ENCODE data around the gene SLCO1B1.
"Not testable (repeated sequence)": the region's sequence is repeated elsewhere in the genome, so short reads cannot be mapped to it uniquely, and the experiment has no call there.

The SLCO1B1 gene, protein sequence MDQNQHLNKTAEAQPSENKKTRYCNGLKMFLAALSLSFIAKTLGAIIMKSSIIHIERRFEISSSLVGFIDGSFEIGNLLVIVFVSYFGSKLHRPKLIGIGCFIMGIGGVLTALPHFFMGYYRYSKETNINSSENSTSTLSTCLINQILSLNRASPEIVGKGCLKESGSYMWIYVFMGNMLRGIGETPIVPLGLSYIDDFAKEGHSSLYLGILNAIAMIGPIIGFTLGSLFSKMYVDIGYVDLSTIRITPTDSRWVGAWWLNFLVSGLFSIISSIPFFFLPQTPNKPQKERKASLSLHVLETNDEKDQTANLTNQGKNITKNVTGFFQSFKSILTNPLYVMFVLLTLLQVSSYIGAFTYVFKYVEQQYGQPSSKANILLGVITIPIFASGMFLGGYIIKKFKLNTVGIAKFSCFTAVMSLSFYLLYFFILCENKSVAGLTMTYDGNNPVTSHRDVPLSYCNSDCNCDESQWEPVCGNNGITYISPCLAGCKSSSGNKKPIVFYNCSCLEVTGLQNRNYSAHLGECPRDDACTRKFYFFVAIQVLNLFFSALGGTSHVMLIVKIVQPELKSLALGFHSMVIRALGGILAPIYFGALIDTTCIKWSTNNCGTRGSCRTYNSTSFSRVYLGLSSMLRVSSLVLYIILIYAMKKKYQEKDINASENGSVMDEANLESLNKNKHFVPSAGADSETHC

DNA sequence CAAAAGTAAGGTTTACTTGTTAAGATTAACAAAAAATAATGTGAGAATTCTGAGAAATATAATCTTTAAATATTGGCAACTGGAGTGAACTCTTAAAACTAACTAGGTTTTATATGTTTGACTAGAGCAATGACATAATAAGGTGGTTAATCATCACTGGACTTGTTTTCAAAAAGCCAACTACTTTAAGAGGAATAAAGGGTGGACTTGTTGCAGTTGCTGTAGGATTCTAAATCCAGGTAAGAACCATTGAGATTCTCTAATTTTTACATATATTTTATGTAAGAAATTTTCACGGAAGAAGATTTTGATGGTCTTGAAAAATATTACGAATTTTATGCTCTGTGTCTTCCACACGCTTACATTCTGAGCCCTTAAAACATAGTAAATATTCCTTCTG lies at the start of gene SLCO1B1:
Gene SLCO1B1, plus strand, starts transcription at position 197 of the 400 bp plus-strand sequence. CDS start 10,381 bp downstream, outside the sequence.
- no peak for DNase-seq (ENCODE audit: low spot score)

DNA sequence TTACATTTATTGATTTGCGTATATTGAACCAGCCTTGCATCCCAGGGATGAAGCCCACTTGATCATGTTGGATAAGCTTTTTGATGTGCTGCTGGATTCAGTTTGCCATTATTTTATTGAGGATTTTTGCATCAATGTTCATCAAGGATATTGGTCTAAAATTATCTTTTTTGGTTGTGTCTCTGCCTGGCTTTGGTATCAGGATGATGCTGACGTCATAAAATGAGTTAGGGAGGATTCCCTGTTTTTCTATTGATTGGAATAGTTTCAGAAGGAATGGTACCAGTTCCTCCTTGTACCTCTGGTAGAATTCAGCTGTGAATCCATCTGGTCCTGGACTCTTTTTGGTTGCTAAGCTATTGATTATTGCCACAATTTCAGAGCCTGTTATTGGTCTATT lies 46.2 kb upstream of the SLCO1B1 start:
- DNase-seq (ENCODE audit: low spot score) = not testable (repeated sequence)

DNA sequence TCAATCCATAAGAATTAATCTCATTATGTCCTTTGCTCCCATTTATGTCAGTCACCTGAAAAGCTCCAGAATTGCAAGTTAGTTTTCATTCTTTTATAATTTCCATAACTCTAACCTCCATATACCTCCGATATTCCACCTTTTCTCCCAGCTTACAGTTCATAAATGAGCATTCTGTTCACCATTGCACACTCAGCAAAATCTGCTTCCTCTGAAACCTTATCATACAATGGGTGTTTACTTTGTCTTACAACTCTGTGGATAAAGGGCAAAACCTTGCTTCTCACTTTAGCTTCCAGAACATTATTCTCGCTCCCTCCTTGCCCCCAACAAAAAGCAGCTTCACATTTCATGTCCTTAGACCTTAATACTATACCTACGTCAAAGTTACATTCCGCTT lies 19.3 kb upstream of the SLCO1B1 start:
- DNase-seq (ENCODE audit: low spot score) = no peak

DNA sequence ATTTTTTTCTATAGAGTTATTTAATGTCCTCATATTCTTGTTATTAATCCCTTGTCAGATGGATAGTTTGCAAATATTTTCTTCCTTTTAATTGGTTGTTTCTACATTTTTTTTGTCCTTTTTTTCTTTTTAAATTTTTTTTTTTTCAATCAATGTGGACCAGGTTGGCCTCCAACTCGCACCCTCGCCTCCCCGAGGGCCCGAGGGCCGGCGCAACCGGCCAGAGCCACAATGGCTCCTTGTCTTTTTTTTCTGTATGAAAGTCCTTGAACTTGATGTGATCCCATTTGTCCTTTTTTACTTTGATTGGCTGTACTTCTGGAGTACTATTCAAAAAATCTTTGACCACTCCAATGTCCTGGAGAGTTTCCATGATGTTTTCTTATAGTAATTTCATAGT lies 17.7 kb upstream of the SLCO1B1 start:
- no peak for DNase-seq (ENCODE audit: low spot score)

DNA sequence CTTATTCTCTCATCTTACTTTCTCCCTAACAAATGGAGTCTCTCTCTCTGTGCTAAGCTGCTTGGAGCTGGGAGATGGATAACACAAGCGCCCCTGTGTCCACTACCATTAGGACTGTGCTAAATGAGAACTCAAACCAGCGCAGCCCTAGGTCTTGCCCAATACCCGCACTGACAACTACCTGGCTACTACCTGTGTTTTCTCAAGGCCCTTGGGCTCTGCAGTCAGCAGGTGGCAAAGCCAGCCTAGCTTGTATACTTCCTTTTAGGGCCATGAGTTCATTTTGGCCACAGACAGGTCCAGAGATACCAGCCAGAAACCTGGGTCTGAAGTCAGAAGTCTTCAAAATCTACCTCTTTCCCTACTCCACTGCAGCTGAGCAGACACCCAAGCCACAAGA lies 13.0 kb upstream of the SLCO1B1 start:
- DNase-seq (ENCODE audit: low spot score) = no peak

DNA sequence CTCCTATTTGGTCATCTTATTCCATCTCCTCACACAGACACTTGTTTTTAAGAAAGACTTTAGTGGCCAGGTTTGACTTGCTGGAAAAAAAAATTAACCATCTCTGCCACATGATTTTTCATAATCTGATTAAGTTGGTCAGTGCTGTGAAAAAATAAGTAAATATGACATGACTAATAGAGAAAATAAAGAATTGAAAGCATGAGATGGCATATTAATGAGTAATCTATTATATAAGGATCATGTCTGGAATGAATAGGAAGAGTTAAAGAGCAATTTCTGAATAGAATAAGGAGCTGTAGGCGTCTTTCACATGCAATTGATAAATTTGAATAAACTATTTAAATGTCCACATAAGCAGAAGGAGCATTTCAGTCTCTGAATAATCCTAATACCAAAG lies 12.2 kb upstream of the SLCO1B1 start:
- no peak for DNase-seq (ENCODE audit: low spot score)

DNA sequence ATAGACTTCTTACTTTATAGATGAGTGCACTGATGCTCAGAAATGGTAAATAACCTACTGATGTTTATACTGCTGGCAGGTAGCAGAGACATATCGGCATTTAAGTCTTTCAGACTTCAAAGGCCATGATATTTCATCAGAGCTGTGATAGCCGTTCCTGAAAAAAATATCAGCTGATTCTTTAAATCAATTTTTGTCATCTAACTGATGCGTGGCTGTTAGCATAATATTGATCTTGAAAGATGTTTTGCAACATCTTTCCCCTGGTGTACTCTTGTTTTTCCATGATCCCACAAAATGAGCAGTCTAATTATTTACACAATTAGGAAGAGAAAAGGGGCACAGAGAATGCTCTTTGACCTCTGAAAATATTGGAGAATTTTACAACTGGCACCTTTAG lies 1.6 kb upstream of the SLCO1B1 start:
- no peak for DNase-seq (ENCODE audit: low spot score)

DNA sequence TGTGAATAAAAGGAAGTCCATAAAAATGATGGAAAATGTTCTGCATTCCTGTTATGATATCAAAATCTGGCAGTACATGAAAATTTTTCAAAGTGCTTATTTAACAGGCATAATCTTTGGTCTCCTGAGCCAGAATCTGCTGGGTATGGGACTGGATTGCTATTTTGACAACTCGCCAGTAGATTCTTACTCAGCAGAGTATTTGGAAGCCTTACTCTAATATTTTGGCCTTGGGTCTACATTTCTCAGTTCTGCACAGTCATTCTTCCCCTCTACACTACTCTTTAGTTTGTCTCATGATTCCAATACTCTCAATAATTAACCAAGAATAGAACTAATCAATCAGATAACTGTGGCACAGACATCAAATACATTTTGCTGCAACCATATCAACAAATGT lies 1.1 kb upstream of the SLCO1B1 start:
- DNase-seq (ENCODE audit: low spot score) = no peak

DNA sequence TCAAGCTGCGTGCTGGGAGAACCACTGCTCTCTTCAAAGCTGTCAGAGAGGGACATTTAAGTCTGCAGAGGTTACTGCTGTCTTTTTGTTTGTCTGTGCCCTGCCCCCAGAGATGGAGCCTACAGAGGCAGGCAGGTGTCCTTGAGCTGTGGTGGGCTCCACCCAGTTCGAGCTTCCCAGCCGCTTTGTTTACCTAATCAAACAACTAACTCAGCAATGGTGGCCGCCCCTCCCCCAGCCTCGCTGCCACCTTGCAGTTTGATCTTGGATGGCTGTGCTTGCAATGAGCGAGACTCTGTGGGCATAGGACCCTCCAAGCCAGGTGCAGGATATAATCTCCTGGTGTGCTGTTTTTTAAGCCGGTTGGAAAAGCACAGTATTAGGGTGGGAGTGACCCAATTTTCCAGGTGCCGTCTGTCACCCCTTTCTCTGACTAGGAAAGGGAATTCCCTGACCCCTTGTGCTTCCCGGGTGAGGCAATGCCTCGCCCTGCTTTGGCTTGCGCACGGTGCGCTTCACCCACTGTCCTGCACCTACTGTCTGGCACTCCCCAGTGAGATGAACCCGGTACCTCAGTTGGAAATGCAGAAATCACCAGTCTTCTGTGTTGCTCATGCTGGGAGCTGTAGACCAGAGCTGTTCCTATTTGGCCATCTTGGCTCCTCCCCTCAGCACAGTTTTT lies 6.5 kb downstream of the SLCO1B1 start:
- not testable (repeated sequence) for DNase-seq (ENCODE audit: low spot score)

DNA sequence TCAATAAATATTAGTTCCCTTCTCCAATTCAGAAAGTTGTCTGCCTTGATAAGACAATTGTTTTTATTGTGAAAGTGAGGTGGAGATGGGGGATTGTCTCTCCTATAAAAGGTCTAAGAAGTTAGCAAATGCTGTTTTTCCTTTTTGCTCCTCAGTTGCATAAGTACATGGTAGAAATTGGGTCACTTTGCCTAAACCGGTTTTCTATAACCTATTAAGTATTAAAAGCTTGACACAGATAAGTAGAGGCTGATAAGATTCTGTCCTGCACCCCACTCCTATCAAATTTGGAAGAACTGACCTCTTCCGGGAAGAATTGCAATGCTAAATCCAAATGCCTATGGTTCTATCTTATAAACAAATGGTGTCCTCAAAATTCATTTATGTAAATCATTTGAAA lies 7.0 kb downstream of the SLCO1B1 start:
- no peak for DNase-seq (ENCODE audit: low spot score)

DNA sequence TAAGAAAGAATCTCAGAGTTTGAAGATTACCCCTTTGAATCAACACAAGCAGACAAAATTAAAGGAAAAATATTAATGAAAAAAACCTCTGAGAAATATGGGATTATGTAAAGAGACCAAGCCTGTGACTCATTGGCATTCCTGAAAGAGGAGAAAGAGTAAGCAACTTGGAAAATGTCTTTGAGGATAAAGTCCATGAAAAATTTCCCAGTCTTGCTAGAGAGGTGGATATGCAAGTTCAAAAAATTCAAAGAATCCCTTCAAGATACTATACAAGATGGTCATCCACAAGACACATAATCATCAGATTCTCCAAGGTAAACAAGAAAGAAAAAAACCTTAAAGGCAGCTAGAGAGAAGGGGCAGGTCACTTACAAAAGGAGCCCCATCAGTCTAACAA lies 13.3 kb downstream of the SLCO1B1 start:
- DNase-seq (ENCODE audit: low spot score) = no peak

DNA sequence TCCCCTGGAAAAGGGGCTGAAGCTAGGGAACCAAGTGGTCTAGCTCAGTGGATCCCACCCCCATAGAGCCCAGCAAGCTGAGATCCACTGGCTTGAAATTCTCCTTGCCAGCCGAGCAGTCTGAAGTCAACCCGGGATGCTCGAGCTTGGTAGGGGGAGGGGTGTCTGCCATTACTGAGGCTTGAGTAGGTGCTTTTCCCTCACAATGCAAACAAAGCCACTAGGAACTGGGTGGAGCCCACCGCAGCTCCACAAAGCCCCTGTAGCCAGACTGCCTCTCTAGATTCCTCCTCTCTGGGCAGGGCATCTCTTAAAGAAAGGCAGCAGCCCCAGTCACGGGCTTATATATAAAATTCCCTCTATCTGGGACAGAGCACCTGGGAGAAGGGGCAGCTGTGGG lies 18.9 kb downstream of the SLCO1B1 start:
- not testable (repeated sequence) for DNase-seq (ENCODE audit: low spot score)

DNA sequence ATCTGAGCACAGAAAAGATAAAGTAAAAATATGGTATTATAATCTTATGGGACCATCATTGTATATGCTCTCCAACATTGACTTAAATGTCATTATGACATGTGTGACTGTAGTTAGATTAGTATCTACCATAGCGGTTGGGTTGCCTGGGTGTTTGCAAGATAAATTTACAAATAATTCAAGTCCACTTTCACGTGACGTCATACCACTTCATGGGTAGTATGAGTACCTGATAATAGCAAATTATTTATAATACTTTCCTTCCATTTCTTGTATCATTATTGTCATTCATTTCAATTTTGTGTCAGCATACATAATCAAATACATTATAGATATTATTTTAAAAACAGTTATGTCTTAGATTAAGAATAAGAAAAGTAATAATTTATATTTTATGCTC lies 20.2 kb downstream of the SLCO1B1 start:
- no peak for DNase-seq (ENCODE audit: low spot score)

DNA sequence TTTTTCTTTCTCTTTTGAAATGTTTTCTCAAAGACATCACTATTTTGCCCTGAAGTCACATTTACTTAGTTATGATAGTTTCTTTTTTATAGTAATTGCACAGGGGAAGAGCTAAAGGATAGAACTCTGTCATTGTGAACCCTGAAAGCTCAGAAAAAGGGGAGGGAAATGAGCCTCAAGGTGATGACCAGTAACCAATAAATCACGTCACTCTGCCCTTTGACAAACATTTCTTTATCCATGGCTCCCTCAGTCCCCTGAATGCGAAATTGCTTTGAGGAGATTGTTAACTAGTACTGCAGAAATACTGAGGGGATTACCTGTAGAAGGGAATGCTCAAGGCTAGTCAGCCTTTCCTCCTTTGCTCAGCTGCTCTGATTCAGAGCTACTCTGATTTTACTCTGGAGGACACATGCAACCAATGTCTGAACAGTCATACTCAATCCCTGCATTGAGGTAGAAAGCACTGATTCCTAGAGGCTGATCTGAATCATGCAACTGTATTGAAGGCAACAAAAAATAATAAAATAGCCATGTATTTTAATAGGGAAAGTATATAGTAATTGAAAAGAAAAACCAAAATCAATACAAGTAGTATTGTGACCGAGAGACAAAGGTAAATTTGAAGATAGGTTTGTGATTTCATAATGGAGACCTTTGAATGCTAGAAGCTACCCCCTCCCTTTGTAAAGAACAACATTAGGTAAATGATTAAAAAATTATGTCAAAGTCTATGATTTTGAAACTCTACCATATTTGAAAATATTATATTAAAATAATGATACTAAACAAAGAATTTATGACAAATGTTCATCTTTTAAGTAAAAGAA lies 24.7 kb downstream of the SLCO1B1 start:
- DNase-seq (ENCODE audit: low spot score) = no peak

DNA sequence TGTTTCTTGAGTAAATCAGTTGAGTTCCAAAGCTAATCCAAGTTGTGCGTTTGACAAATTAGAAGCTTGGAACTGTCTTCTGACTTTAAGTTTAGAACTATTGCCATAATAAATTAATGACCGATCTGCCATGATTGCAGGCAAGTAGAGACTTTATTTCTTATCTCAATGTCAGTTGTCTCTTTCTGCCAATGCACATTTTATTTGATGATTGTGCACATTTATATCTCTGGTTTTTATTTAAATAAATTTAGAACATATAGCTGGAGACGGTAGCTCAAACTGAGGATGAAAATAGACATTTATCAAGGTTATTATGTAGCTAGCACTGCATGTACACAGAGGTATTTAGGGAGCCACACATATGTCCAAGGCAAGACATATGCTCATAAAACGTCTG lies 34.1 kb downstream of the SLCO1B1 start:
- no peak for DNase-seq (ENCODE audit: low spot score)

DNA sequence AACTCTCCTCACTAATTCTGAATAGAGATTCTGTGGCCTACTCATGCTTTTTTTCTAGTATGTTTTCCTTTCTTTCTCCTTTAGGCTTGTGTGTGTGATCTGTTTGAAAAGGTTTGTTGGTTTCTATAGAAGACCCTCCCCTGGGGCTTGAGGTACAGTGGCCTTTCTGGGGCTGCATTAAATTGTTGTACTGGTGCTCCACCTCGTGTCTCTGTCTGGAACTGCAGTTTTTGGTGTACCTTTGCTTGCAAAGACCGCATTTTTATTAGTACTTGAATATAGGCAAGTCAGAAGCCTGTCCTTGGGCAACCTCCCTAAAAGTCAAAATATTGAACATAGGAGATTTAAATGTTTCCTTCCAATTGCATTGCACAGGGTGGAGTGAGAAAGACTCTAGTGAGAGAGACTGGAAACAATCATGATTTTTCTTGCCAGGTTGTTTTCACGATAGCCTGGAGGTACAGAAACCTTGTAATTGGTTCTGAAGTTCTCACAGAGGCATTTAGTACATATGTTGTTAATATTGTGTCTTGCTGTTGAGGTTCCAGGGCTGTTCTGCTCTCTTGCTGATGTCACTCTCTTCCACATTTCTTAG lies 39.0 kb downstream of the SLCO1B1 start:
- DNase-seq (ENCODE audit: low spot score) = peak; percentile 39

DNA sequence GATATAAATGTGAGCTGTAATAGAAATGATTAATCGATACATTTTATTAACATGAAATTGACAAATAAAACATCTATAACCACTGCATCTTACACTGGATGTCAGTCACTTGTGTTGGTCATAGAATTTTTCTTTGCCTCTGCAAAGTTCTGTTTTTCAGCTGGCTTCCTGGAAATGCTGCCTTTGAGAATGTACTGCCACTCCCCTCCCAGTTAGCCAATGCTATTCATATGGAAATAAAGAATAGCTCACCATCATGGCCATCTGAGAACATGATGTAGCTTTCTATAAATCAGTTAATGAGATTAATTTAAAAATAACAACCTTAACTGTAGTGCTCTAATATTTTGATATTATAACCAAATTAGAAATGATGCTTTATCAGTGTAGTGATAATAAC lies 41.1 kb downstream of the SLCO1B1 start:
- no peak for DNase-seq (ENCODE audit: low spot score)

DNA sequence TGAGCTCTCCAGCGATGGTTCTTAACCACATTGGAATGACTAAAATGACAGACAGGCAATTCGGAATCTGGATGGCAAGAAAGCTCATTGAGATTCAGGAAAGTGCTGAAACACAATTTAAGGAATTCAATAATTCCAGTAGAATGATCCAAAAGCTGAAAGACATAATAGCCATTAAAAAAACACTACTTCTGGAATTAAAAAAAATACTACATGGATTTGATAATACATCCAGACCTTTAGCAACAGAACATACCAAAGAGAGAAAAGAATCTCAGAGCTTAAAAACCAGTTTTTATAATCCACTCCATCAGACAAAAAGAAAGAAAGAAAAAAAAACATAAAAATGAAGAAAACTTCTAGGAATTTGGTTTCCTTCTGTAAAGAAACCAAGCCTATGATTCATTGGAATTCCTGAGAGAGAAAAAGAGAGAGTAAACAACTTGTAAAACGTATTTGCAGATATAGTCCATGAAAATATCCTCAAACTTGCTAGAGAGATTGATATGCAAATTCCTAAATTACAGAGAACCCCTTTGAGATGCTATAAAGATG lies 52.8 kb downstream of the SLCO1B1 start:
- DNase-seq (ENCODE audit: low spot score) = no peak

DNA sequence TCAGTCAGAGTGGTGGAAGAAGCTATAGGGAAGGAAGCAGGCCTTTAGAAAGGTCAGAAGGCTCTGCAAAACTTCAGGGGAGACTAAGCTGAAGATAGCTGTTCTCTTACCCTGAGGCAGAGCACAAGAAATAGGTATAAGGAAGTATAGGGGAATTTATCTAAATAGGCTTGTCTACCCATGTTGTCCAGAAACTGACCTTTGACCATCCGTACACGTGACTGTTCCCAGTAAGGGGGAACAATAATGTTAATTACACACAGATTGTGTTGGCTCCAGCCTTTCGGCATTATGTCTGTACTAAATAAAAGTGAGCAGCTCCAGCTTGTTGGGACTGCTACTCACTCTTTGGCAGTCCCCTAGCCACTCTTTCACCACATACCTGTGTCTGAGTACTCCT lies 59.0 kb downstream of the SLCO1B1 start:
- DNase-seq (ENCODE audit: low spot score) = no peak

DNA sequence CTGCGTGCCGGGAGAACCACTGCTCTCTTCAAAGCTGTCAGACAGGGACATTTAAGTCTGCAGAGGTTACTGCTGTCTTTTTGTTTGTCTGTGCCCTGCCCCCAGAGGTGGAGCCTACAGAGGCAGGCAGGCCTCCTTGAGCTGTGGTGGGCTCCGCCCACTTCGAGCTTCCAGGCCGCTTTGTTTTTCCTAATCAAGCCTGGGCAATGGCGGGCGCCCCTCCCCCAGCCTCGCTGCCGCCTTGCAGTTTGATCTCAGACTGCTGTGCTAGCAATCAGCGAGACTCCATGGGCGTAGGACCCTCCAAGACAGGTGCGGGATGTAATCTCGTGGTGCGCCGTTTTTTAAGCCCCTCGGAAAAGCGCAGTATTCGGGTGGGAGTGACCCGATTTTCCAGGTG lies 83.4 kb downstream of the SLCO1B1 start:
- DNase-seq (ENCODE audit: low spot score) = not testable (repeated sequence)

DNA sequence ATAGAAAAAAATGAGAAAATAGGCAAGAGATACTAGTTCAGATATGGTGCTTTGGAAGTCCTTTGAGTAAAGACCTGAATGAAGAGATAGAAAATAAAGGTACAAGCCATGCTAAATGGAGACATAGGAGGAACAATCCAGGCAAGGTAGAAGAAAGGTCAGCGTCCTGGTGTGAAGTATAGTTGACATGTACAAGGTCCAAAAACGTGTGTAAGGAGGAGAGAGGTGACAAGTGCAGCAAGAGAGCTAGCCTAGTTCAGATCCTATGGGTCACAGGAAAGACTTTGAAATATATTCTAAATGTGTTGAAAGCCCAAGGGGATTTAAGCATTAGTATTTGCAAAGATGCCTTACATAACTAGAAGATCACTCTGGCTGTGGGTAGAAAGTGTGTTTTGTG lies 88.2 kb downstream of the SLCO1B1 start:
- no peak for DNase-seq (ENCODE audit: low spot score)

Measured in kidney capillary endothelial cell (primary cell).